ENCODE data around the gene ZYG11A.
"Not testable (repeated sequence)": the region's sequence is repeated elsewhere in the genome, so short reads cannot be mapped to it uniquely, and the experiment has no call there.

The ZYG11A gene

DNA sequence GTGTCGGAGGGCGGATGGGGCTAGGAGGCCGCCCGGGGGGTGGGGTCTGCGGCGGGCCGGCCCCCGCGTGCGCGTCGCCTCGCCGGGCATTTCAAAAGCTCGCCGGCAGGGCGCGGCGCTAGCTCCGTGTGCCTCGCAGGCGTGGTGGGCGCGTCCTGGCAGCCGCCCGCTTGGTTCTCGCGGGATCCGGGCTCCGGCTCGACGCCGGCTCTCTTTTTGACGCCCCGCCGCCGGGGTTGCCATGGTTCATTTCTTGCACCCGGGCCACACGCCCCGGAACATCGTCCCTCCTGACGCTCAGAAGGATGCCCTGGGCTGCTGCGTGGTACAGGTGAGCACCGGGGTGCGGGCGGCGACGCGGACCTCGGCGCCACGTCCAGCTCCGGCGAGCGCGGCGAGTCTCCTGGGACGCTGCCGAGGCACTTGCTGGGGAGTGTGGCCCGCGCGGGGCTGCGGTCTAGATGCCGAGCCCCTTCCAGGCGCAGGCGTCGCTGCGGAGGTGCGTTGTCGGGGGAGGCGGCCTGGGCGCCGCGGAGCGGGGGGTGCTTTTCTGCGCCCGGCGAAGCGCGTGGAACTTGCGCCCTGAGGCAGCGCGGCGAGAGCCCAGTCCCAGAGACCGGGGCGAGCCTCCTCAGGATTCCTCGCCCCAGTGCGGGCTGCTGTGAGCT lies at the start of gene ZYG11A:
Gene ZYG11A (plus strand): TSS at position 118 of the 668 bp plus-strand sequence. CDS start 124 bp downstream, at position 242.
- no peak within 1 kb of the TSS for H3K9ac ChIP-seq
- no peaks in the 10 kb centered on the region for H3K36me3 ChIP-seq
- peak within 1 kb of the TSS; percentile 57 for H3K4me3 ChIP-seq
- H3K27ac ChIP-seq: no peak within 1 kb of the TSS
- no peak for TF ChIP-seq Cebpa-rat (IDR thresholded peaks at IDR 0.05)
- H3K4me1 ChIP-seq: peaks cover 6% of the 10 kb centered on the region
- H3K4me2 ChIP-seq: peak within 1 kb of the TSS; percentile 62
- H4K20me1 ChIP-seq: no peaks in the 10 kb centered on the region
- peaks cover 17% of the 10 kb centered on the region for H3K9me3 ChIP-seq
- H3K27me3 ChIP-seq: peaks cover 24% of the 10 kb centered on the region

- H3K4me1 ChIP-seq, H3K9me3 ChIP-seq, H4K20me1 ChIP-seq, H3K9ac ChIP-seq, H3K4me3 ChIP-seq, H3K27me3 ChIP-seq, H3K27ac ChIP-seq, H3K4me2 ChIP-seq: not testable (repeated sequence)
- H3K36me3 ChIP-seq: peaks cover 66% of the 10 kb centered on the region
These were observed 48.8 kb upstream of the ZYG11A start for GRCh38 chr1:52793717-52794116.

- Histone ChIP-seq H3K36me3 (peaks cover 60% of the 10 kb centered on the region), H3K9ac (no peak overlapping the region)
- no peak for TF ChIP-seq Cebpa-rat (IDR thresholded peaks at IDR 0.05)
These were observed 47.1 kb upstream of the ZYG11A start for GRCh38 chr1:52795464-52795863.

DNA sequence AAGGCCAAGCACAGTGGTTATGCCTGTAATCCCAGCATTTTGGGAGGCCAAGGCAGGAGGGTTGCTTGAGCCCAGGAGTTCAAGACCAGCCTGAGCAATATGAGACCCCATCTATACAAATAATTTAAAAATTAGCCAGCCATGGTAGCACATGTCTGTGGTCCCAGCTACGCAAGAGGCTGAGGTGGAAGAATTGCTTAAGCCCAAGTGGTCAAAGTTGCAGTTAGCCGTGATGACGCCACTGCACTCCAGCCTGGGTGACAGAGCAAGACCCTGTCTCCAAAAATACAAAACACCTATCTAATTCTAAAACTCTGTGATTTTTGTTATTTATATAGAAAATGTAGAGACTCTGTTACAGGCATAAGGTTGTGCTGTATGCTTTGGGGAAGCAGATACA lies 44.2 kb upstream of the ZYG11A start:
- no peaks in the 10 kb centered on the region for H3K4me1 ChIP-seq
- no peak for TF ChIP-seq Cebpa-rat (IDR thresholded peaks at IDR 0.05)

More at GRCh38 chr1:52795464-52795863, 47.1 kb upstream of the ZYG11A start:
- Histone ChIP-seq H3K27ac (no peak overlapping the region), H3K4me1 (peaks cover 5% of the 10 kb centered on the region; the same call in 1 of the 2 replicates), H4K20me1 (no peaks in the 10 kb centered on the region), H3K4me3 (no peak overlapping the region), H3K9me3 (no peaks in the 10 kb centered on the region), H3K4me2 (no peak overlapping the region), H3K27me3 (no peaks in the 10 kb centered on the region)

GRCh38 chr1:52801011-52801410 lies 41.5 kb upstream of the ZYG11A start:
- no peak for TF ChIP-seq Cebpa-rat (IDR thresholded peaks at IDR 0.05)
- no peaks in the 10 kb centered on the region for H3K4me1 ChIP-seq
- no peaks in the 10 kb centered on the region for H3K9me3 ChIP-seq
- H3K27me3 ChIP-seq: no peaks in the 10 kb centered on the region
- no peak overlapping the region for H3K4me2 ChIP-seq
- peaks cover 56% of the 10 kb centered on the region for H3K36me3 ChIP-seq
- H3K9ac ChIP-seq: no peak overlapping the region
- no peak overlapping the region for H3K27ac ChIP-seq
- H4K20me1 ChIP-seq: no peaks in the 10 kb centered on the region
- no peak overlapping the region for H3K4me3 ChIP-seq

More for the DNA sequence above, 44.2 kb upstream of the ZYG11A start:
- Histone ChIP-seq H3K4me3 (no peak overlapping the region), H3K36me3 (peaks cover 59% of the 10 kb centered on the region), H3K27me3 (no peaks in the 10 kb centered on the region), H3K9me3 (no peaks in the 10 kb centered on the region), H4K20me1 (no peaks in the 10 kb centered on the region), H3K9ac (no peak overlapping the region), H3K4me2 (no peak overlapping the region), H3K27ac (no peak overlapping the region)

DNA sequence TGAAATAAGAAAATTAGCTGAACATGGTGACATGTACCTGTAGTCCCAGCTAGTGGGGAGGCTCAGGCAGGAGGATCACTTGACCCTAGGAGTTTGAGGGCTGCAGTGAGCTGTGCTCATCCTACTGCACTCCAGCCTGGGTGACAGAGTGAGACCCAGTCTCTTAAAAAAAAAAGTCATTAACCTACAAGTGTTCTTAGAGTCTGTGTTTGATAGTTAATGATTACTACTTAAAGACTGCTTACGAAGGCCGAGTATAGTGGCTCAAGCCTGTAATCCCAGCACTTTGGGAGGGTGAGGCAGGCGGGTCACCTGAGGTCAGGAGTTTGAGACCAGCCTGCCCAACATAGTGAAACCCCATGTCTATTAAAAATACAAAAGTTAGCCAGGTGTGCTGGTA lies 38.5 kb upstream of the ZYG11A start:
- H3K4me2 ChIP-seq, H3K27ac ChIP-seq: not testable (repeated sequence)

DNA sequence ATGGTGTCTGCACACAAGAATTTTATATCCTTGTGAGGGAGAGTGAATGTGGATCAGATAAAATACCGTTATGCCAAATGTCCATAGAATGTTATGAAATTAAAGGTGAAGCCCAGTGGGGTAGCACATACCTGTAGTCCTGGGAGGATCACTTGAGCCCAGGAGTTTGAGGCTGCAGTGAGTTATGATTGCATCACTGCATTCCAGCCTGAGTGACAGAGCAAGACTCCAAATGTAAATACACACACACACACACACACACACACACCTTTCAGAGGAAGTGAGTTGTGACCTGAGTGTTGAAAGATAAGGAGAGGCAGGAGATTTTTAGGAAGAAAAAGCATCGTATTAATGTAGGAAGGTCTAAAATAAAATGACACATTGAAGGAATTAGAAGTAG lies 28.1 kb upstream of the ZYG11A start:
- no peaks in the 10 kb centered on the region for H3K9me3 ChIP-seq
- H3K9ac ChIP-seq: no peak overlapping the region
- TF ChIP-seq Cebpa-rat (IDR thresholded peaks at IDR 0.05): no peak
- H4K20me1 ChIP-seq: no peaks in the 10 kb centered on the region
- H3K4me2 ChIP-seq: no peak overlapping the region
- H3K4me3 ChIP-seq: no peak overlapping the region
- H3K27me3 ChIP-seq: no peaks in the 10 kb centered on the region
- H3K36me3 ChIP-seq: peaks cover 76% of the 10 kb centered on the region
- H3K27ac ChIP-seq: no peak overlapping the region
- H3K4me1 ChIP-seq: no peaks in the 10 kb centered on the region

More for the DNA sequence above, 38.5 kb upstream of the ZYG11A start:
- not testable (repeated sequence) for H3K4me1 ChIP-seq, H3K27me3 ChIP-seq, H3K9ac ChIP-seq, H4K20me1 ChIP-seq, H3K4me3 ChIP-seq, H3K9me3 ChIP-seq
- peaks cover 49% of the 10 kb centered on the region for H3K36me3 ChIP-seq

DNA sequence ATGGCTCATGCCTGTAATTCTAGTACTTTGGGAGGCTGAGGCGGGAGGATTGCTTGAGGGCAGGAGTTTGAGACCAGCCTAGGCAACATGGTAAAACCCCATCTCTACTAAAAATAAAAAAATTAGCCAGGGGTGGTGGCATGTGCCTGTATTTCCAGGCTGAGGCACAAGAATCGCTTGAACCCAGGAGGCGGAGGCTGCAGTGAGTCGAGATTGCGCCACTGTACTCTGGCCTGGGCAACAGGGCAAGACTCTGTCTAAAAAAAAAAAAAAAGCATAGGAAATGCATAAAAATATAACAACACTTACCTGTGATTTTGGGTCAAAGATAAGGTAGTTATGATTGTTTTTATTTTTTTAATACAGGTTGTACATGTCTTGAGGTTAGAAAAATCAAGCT lies 21.7 kb upstream of the ZYG11A start:
- not testable (repeated sequence) for H3K27ac ChIP-seq, H3K27me3 ChIP-seq, H4K20me1 ChIP-seq, H3K9me3 ChIP-seq, H3K4me3 ChIP-seq, H3K4me1 ChIP-seq, H3K4me2 ChIP-seq, H3K9ac ChIP-seq
- peaks cover 57% of the 10 kb centered on the region for H3K36me3 ChIP-seq

DNA sequence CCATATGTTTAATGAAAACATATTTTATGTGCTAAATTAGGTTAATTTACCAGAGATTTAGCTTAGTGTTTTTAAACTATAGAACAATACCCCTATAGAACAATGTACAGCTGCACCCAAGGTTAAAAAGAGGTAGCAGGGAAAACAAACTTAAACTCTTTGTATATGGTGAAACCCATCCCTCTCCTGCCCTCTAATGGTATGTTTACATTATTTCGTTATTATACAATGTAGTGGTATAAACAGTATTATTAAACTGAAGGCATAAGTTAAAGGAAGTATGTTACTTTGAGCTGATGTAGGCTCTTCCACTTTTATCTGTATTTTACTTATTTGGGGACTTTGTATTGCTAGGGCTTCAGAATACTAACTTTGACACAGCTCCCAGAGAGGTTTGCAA lies 16.7 kb upstream of the ZYG11A start:
- H4K20me1 ChIP-seq: no peaks in the 10 kb centered on the region
- H3K4me1 ChIP-seq: no peaks in the 10 kb centered on the region
- no peak overlapping the region for H3K9ac ChIP-seq
- peaks cover 22% of the 10 kb centered on the region for H3K36me3 ChIP-seq
- H3K27me3 ChIP-seq: no peaks in the 10 kb centered on the region
- no peaks in the 10 kb centered on the region for H3K9me3 ChIP-seq
- no peak for TF ChIP-seq Cebpa-rat (IDR thresholded peaks at IDR 0.05)
- H3K4me3 ChIP-seq: no peak overlapping the region
- no peak overlapping the region for H3K27ac ChIP-seq
- H3K4me2 ChIP-seq: no peak overlapping the region

DNA sequence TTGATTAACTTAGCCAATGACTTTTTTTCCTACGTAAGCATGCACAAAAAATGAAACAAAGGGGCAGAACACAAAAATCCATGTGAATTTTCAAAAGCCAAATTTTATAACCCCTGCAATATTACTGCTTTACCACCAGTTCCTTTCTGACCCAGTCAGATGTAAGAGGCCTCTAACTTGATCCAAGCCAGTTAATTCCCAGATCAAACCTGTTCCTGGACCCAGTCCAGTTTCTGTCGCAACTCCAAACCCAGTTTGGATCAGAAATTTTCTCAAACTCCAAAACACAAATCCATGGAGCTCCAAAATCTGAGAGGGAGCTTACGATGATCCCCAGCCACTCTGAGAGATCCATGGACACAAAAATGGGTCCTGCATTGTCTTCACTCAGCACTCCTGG lies 7.8 kb upstream of the ZYG11A start:
- Histone ChIP-seq H3K27me3 (no peaks in the 10 kb centered on the region), H3K9ac (no peak overlapping the region), H3K27ac (no peak overlapping the region), H4K20me1 (no peaks in the 10 kb centered on the region), H3K4me3 (no peak overlapping the region), H3K4me1 (no peaks in the 10 kb centered on the region), H3K9me3 (no peaks in the 10 kb centered on the region), H3K36me3 (no peaks in the 10 kb centered on the region), H3K4me2 (no peak overlapping the region)
- no peak for TF ChIP-seq Cebpa-rat (IDR thresholded peaks at IDR 0.05)

DNA sequence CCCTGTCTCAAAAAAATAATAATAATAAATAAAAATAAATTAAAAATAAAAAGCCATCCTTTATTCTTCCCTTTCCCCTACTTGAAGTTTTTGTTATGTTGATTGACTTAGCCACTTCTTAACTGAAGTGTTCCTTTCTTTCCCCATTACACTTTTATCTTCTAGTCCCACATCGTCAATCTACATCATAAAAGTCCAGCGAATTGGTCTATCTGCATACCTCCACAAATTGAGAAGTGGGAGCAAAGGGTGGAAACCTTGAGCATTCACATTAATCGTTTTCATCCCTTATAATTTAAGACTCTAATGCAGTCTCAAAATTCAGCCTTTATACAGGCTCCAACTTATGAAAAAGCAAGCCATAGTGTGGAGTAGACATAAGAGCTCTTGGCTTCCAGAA lies 6.5 kb upstream of the ZYG11A start:
- Histone ChIP-seq H4K20me1 (no peaks in the 10 kb centered on the region), H3K9ac (no peak overlapping the region), H3K36me3 (no peaks in the 10 kb centered on the region), H3K4me2 (no peak overlapping the region), H3K4me1 (no peaks in the 10 kb centered on the region), H3K27me3 (no peaks in the 10 kb centered on the region), H3K27ac (no peak overlapping the region), H3K4me3 (no peak overlapping the region), H3K9me3 (no peaks in the 10 kb centered on the region)
- no peak for TF ChIP-seq Cebpa-rat (IDR thresholded peaks at IDR 0.05)

- H3K4me2 ChIP-seq, H3K36me3 ChIP-seq, H3K4me3 ChIP-seq, H4K20me1 ChIP-seq, H3K27ac ChIP-seq, H3K9ac ChIP-seq, H3K4me1 ChIP-seq: not testable (repeated sequence)
- Histone ChIP-seq H3K27me3 (peaks cover 24% of the 10 kb centered on the region), H3K9me3 (peaks cover 17% of the 10 kb centered on the region)
These were observed 3.4 kb upstream of the ZYG11A start for GRCh38 chr1:52839175-52839574.

DNA sequence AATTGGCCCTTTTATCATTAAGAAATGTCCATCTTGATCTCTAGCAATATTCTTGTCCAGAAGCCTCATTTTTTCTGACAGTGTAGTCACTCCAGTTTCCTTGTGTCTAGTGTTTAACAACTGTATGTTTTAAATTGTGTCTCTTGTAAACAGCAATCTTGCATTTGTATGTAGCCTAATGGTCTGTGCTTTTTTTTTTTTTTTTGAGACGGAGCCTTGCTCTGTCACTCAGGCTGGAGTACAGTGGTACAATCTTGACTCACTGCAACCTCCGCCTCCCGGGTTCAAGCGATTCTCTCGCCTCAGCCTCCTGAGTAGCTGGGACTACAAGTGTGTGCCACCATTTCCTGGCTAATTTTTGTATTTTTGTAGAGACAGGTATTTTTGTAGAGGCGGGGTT lies 2.6 kb downstream of the ZYG11A start:
- H3K36me3 ChIP-seq, H4K20me1 ChIP-seq, H3K4me3 ChIP-seq, H3K27ac ChIP-seq, H3K9ac ChIP-seq, H3K4me2 ChIP-seq, H3K4me1 ChIP-seq: not testable (repeated sequence)
- Histone ChIP-seq H3K27me3 (peaks cover 24% of the 10 kb centered on the region), H3K9me3 (peaks cover 17% of the 10 kb centered on the region)
